ENCODE data around the gene ROCK2. TPM values are rescaled to one million over a fixed set of nuclear protein-coding genes. Genes with fewer than 3 reads are reported as not detected.

The ROCK2 gene
- total and polyA plus RNA-seq, 2 of the 8 experiments (the other 6 are each of a cell fraction or from before 2014, with no cell fraction given), result 2.7 to 29.0 TPM

GRCh38 chr2:11389052-11389420 lies 44.6 kb upstream of the ROCK2 start (continued):
- TF ChIP-seq SP4 (IDR thresholded peaks at IDR 0.05; ENCODE audit: low read length) (no peak), CHD2 (IDR thresholded peaks at IDR 0.05; ENCODE audit: low read length) (no peak), ATF2 (IDR thresholded peaks at IDR 0.05; ENCODE audit: low read length) (no peak), KDM1A (IDR thresholded peaks at IDR 0.05; ENCODE audit: borderline replicate concordance, low read length) (no peak)

Measured in H1 (cell line).